PC-9 (cell line): ENCODE data around the gene DPH1. TPM values are rescaled to one million over a fixed set of nuclear protein-coding genes. Genes with fewer than 3 reads are reported as not detected.
"Not testable (repeated sequence)": the region's sequence is repeated elsewhere in the genome, so short reads cannot be mapped to it uniquely, and the experiment has no call there.

Source experiments
- BruUV-seq: library from RNA; stranded (reverse); fragments of 400-500 nt; replicated peaks from 2 replicates; lab custom pipeline; 2021; lab: Mats Ljungman, UMichigan
- CTCF ChIA-PET: fragments of 300-600 bp; sonication (Branson Sonifier 250); formaldehyde crosslinking; loops from one replicate; lab custom pipeline; 2022; ENCODE audit warnings: antibody characterized with exemption; lab: Charles Lee
- POLR2A ChIA-PET: fragments of 300-600 bp; sonication (Branson Sonifier 250); formaldehyde crosslinking; loops from one replicate; lab custom pipeline; 2022; ENCODE audit warnings: antibody characterized with exemption; ENCODE audit not compliant: unreplicated experiment; lab: Charles Lee
- DNase-seq, 2 experiments: peaks; one replicate each; pipeline versions ENCODE4 v3.0.0 to v3.0.0-alpha.2; 2015 to 2022; ENCODE audit warnings: mixed read lengths in 1 of 2
- H2AFZ ChIP-seq: fragments of 200-600 bp; sonication (generic); 2 replicates; pipeline ENCODE4 v1.8.1; 2017; ENCODE audit warnings: antibody characterized with exemption
- H3F3A ChIP-seq: fragments of 200-600 bp; sonication (generic); 2 replicates; pipeline ENCODE4 v1.8.1; 2017; ENCODE audit warnings: antibody characterized with exemption, mild to moderate bottlenecking, low read depth; ENCODE audit not compliant: insufficient read depth
- H3K27ac ChIP-seq: fragments of 200-600 bp; sonication (generic); 2 replicates; pipeline ENCODE4 v1.6.1; 2016; ENCODE audit warnings: mixed run types
- H3K27me3 ChIP-seq: fragments of 200-600 bp; sonication (generic); 2 replicates; pipeline ENCODE4 v1.6.1; 2016; ENCODE audit warnings: low read depth, mixed run types; ENCODE audit not compliant: insufficient read depth
- H3K36me3 ChIP-seq: fragments of 200-600 bp; sonication (generic); 2 replicates; pipeline ENCODE4 v1.6.1; 2016; ENCODE audit warnings: low read depth, mixed run types
- H3K4me1 ChIP-seq: fragments of 200-600 bp; sonication (generic); replicated peaks from 2 replicates; pipeline ENCODE4 v1.6.1; 2016; ENCODE audit warnings: mixed run types; ENCODE audit not compliant: insufficient read depth
- H3K4me2 ChIP-seq: fragments of 200-600 bp; sonication (generic); 2 replicates; pipeline ENCODE4 v1.6.1; 2017; ENCODE audit warnings: mixed run types
- H3K4me3 ChIP-seq: fragments of 200-600 bp; sonication (generic); 2 replicates; pipeline ENCODE4 v1.6.1; 2016; ENCODE audit warnings: mixed run types
- H3K79me2 ChIP-seq: fragments of 200-600 bp; sonication (generic); 2 replicates; pipeline ENCODE4 v1.6.1; 2017; ENCODE audit warnings: low read depth, mixed run types
- H3K9me2 ChIP-seq: fragments of 200-600 bp; sonication (generic); 2 replicates; pipeline ENCODE4 v1.8.1; 2017; ENCODE audit warnings: mild to moderate bottlenecking; ENCODE audit not compliant: insufficient read depth
- H3K9me3 ChIP-seq: fragments of 200-600 bp; sonication (generic); 2 replicates; pipeline ENCODE4 v1.8.1; 2016; ENCODE audit warnings: low read depth; ENCODE audit not compliant: insufficient read depth
- H4K20me1 ChIP-seq: fragments of 200-600 bp; sonication (generic); 2 replicates; pipeline ENCODE4 v1.8.1; 2017; ENCODE audit not compliant: insufficient read depth
- CTCF ChIP-seq: fragments of 200-600 bp; sonication (generic); conservative IDR thresholded peaks from 2 replicates; pipeline ENCODE4 v1.6.1; 2017; ENCODE audit warnings: mixed run types, antibody characterized with exemption, mild to moderate bottlenecking, moderate library complexity
- EZH2 ChIP-seq: fragments of 200-600 bp; sonication (generic); IDR thresholded peaks from 2 replicates; pipeline ENCODE4 v1.8.0; 2017; ENCODE audit warnings: antibody characterized with exemption, low read depth
- intact Hi-C: fragments of 100-400 bp; cut with micrococcal nuclease; formaldehyde crosslinking; loops from one replicate; pipeline ENCODE4 v1.10.0; 2022; ENCODE audit not compliant: unreplicated experiment
- total RNA-seq: library from RNA; stranded (reverse); gene quantifications from 2 replicates; pipeline ENCODE4 v1.2.3, GENCODE V29; 2021

Gene DPH1
- total RNA-seq, 1 experiment from 2014 or later = 36.7 TPM

GRCh38 chr17:2012499-2012898, 17.5 kb upstream of the DPH1 start:
- Histone ChIP-seq H2AFZ (no peak overlapping the region; the same call in 1 of the 2 replicates), H3K4me3 (peak overlapping the region; percentile 42), H3K27me3 (no peaks in the 10 kb centered on the region), H3F3A (peaks cover 43% of the 10 kb centered on the region), H3K36me3 (no peaks in the 10 kb centered on the region), H3K4me2 (peak overlapping the region; percentile 73), H3K9me2 (no peaks in the 10 kb centered on the region), H4K20me1 (no peaks in the 10 kb centered on the region), H3K27ac (peak overlapping the region; percentile 85), H3K9me3 (no peaks in the 10 kb centered on the region), H3K79me2 (no peaks in the 10 kb centered on the region), H3K4me1 (peaks cover 55% of the 10 kb centered on the region)
- TF ChIP-seq CTCF = no peak
- TF ChIP-seq EZH2 = no peak
- BruUV-seq = no TSS peak
- no peak for DNase-seq
- POLR2A ChIA-PET = interaction anchor here (0.6 kb wide), 1 partner anchor 621 kb away, joined by 8 read pairs; no protein-coding TSS in a partner anchor
- intact Hi-C loops = loop anchor here (10.0 kb wide), 1 partner anchor 298 kb away; the partner anchor contains the start of gene TLCD2
- CTCF ChIA-PET = no interaction called here

- H3K4me2 ChIP-seq = peak overlapping the region; percentile 73
- not testable (repeated sequence) for H3K4me3 ChIP-seq, H3K27me3 ChIP-seq, H2AFZ ChIP-seq, H3K36me3 ChIP-seq, H4K20me1 ChIP-seq, H3K9me3 ChIP-seq, H3K9me2 ChIP-seq, BruUV-seq, H3K79me2 ChIP-seq
- peaks cover 52% of the 10 kb centered on the region for H3K4me1 ChIP-seq
- peaks cover 39% of the 10 kb centered on the region for H3F3A ChIP-seq
- CTCF ChIA-PET = interaction anchor here (0.9 kb wide), 1 partner anchor 11 kb away, joined by 3 read pairs; the partner anchor contains the start of gene RTN4RL1
- POLR2A ChIA-PET = interaction anchor here (0.7 kb wide), 1 partner anchor 91 kb away, joined by 8 read pairs; no protein-coding TSS in a partner anchor
- peak; percentile 53 to 71 for DNase-seq
- peak overlapping the region; percentile 85 for H3K27ac ChIP-seq
- intact Hi-C loops = loop anchor here (10.0 kb wide), 1 partner anchor 299 kb away; the partner anchor contains the start of gene TLCD2
Measured at GRCh38 chr17:2013220-2013993, 16.5 kb upstream of the DPH1 start.

- ChIA-PET POLR2A (no interaction called here), CTCF (interaction anchor here (0.9 kb wide), 1 partner anchor 11 kb away, joined by 3 read pairs; the partner anchor contains the start of gene RTN4RL1)
- H3F3A ChIP-seq = peaks cover 33% of the 10 kb centered on the region
- H2AFZ ChIP-seq = no peak overlapping the region
- BruUV-seq = no TSS peak
- no peaks in the 10 kb centered on the region for H4K20me1 ChIP-seq
- H3K27me3 ChIP-seq = peaks cover 4% of the 10 kb centered on the region; the same call in 1 of the 2 replicates
- H3K4me3 ChIP-seq = no peak overlapping the region
- H3K9me2 ChIP-seq = no peaks in the 10 kb centered on the region
- no peak overlapping the region for H3K27ac ChIP-seq
- H3K4me2 ChIP-seq = peak overlapping the region; percentile 59
- no peaks in the 10 kb centered on the region for H3K36me3 ChIP-seq
- no peaks in the 10 kb centered on the region for H3K79me2 ChIP-seq
- TF ChIP-seq EZH2 (no peak), CTCF (no peak)
- no peak for DNase-seq
- no peaks in the 10 kb centered on the region for H3K9me3 ChIP-seq
- peaks cover 46% of the 10 kb centered on the region for H3K4me1 ChIP-seq
- intact Hi-C loops = loop anchor here (10.0 kb wide), 1 partner anchor 299 kb away; the partner anchor contains the start of gene TLCD2
Measured at GRCh38 chr17:2013994-2014317, 16.0 kb upstream of the DPH1 start.
